Heart right ventricle (tissue), 16 donors: ENCODE measurements around the gene ANKLE2. TPM values are rescaled to one million over a fixed set of nuclear protein-coding genes. Genes with fewer than 3 reads are reported as not detected.

Experiments
- ATAC-seq, 8 donors: fragments of 200-7000 bp; cut with Tn5 transposase; one replicate each; pipeline ENCODE4 v1.9.1; 2020; ENCODE audit warnings: mild to moderate bottlenecking in 8 of 8, moderate library complexity in 8 of 8, moderate number of reproducible peaks in 1 of 8
- DNase-seq, 2 donors: peaks; one replicate each; pipeline ENCODE4 v3.0.0-alpha.2; 2020
- H3K27ac ChIP-seq, 10 donors: fragments of 200-600 bp; sonication (generic) in 2 of 10; one replicate each; pipeline versions ENCODE4 v1.5.0 to v1.8.0; 2020 to 2022; ENCODE audit warnings: mild to moderate bottlenecking in 3 of 10
- H3K27me3 ChIP-seq, 7 donors: fragments of 200-600 bp; one replicate each; pipeline ENCODE4 v1.8.0; 2021 to 2022; ENCODE audit warnings: mild to moderate bottlenecking in 2 of 7
- H3K36me3 ChIP-seq, 9 donors: fragments of 200-600 bp; sonication (generic) in 1 of 9; one replicate each; pipeline versions ENCODE4 v1.5.0 to v1.8.0; 2020 to 2022; ENCODE audit warnings: mild to moderate bottlenecking in 2 of 9
- H3K4me1 ChIP-seq, 9 donors: fragments of 200-600 bp; sonication (generic) in 1 of 9; one replicate each; pipeline versions ENCODE4 v1.5.0 to v1.8.0; 2020 to 2022; ENCODE audit warnings: mild to moderate bottlenecking in 4 of 9
- H3K4me3 ChIP-seq, 10 donors: fragments of 200-600 bp; sonication (generic) in 2 of 10; one replicate each; pipeline versions ENCODE4 v1.5.0 to v1.8.0; 2020 to 2022; ENCODE audit warnings: mild to moderate bottlenecking in 7 of 10, moderate library complexity in 2 of 10
- H3K9me3 ChIP-seq, 11 donors: fragments of 200-600 bp in 10 of 11; sonication (generic) in 2 of 11; one replicate each; pipeline versions ENCODE4 v1.5.0 to v1.8.0; 2013 to 2022; ENCODE audit warnings: mild to moderate bottlenecking in 2 of 11, control low read depth in 1 of 11, moderate library complexity in 1 of 11
- CTCF ChIP-seq, 9 donors: fragments of 200-600 bp; sonication (generic) in 2 of 9; IDR thresholded peaks; one replicate each; pipeline versions ENCODE4 v1.5.0 to v1.8.0; 2021 to 2022; ENCODE audit warnings: antibody characterized with exemption in 9 of 9, mild to moderate bottlenecking in 5 of 9, moderate library complexity in 1 of 9
- WGBS, 2 donors: extraction: QIAGEN DNeasy Blood & Tissue Kit; methylation state at CpG; one replicate each; pipeline ENCODE4 v1.1.7; 2013; ENCODE audit warnings: inconsistent platforms in 1 of 2; 5-methylcytosine and 5-hydroxymethylcytosine counted together
- intact Hi-C, 10 donors: fragments of 100-400 bp; cut with DNase I; formaldehyde crosslinking; loops; one replicate each; pipeline versions ENCODE4 v1.11.1 to v1.14.2; 2022
- polyA plus RNA-seq, 2 donors: library from polyadenylated mRNA; stranded (reverse); fragments of 200-250 nt; gene quantifications; one replicate each; pipeline ENCODE4 v1.2.3, GENCODE V29; 2013
- total RNA-seq, 10 donors: library from RNA; stranded (reverse); fragmentation: NEBNext Ultra II Directional in 3 of 10; extraction: Animal tissue kit (Norgen Biotek cat#: 25700) in 3 of 10; gene quantifications; one replicate each; pipeline versions ENCODE4 v1.2.1 to v1.2.4, GENCODE V29; 2021 to 2023
- donor health status: Arrhythmogenic right ventricular cardiomyopathy.
- donor health status: ischemic (EF 13 %, LVEDD 7.1; RV severe dilation, severe dysfunction).
- donor health status: healthy with polysubstance abuse.
- donor health status: DM: no; HTN: yes; CAD: no.
- donor health status: DM: no; HTN: no; CAD: no.
- donor health status: ischemic (EF 25% LVEDD 6.9; RV normal size, moderate dysfunction).
- donor health status: ischemic (EF 25% LVEDD 5.7; RV mildly dilated, moderate dysfunction).
- donor health status: healthy.
- donor health status: DM: yes; HTN: yes; CAD: no.
- donor health status: Ischemic cardiomyopathy.
- donor health status: ischemic (EF 35%, LVEDD 5.7; RV mildly dilated, moderate dysfunction).
- donor health status: nonischemic (EF 11% LVEDD 7.7; RV severe dilation, severe dysfunction).
- donor health status: DM: yes; HTN: yes; CAD: no.
- donor health status: PGD.
- donor health status: ischemic (EF 29% LVEDD 5.4; RV normal size, mild dysfunction).
- donor health status: nonischemic (EF 23%, LVEDD 6.1; RV moderate dilation, normal function).

Gene ANKLE2
- total and polyA plus RNA-seq, 12 donors: 17.4 to 39.4 (median 30.3) TPM

- Histone ChIP-seq H3K4me3 (no peak overlapping the region), H3K36me3 (peaks cover 0 to 100% (median 77%) of the 10 kb centered on the region in 9 donors), H3K27me3 (no peaks in the 10 kb centered on the region), H3K4me1 (no peaks in the 10 kb centered on the region), H3K27ac (no peak overlapping the region), H3K9me3 (no peaks in the 10 kb centered on the region)
- TF ChIP-seq CTCF (IDR thresholded peaks at IDR 0.05): no peak
- ATAC-seq (no peak), DNase-seq (peak in 1 of 2 donors; percentile 4)
- intact Hi-C loops: no loop called here
- WGBS, 2 donors: 85 to 88% methylated on average over 10 of the region's 10 CpGs
These were observed 13.3 kb downstream of the ANKLE2 start for GRCh38 chr12:132748319-132748718.

GRCh38 chr12:132747896-132748295 lies 13.7 kb downstream of the ANKLE2 start:
- DNase-seq (peak in 1 of 2 donors; percentile 5), ATAC-seq (no peak)
- no peaks in the 10 kb centered on the region for H3K4me1 ChIP-seq
- H3K27me3 ChIP-seq: no peaks in the 10 kb centered on the region
- peaks cover 0 to 100% (median 75%) of the 10 kb centered on the region in 9 donors for H3K36me3 ChIP-seq
- no peak overlapping the region for H3K27ac ChIP-seq
- H3K9me3 ChIP-seq: no peaks in the 10 kb centered on the region
- H3K4me3 ChIP-seq: no peak overlapping the region
- 92 to 94% methylated on average over 22 of the region's 22 CpGs for WGBS, 2 donors
- intact Hi-C loops: no loop called here
- TF ChIP-seq CTCF (IDR thresholded peaks at IDR 0.05): no peak

DNA sequence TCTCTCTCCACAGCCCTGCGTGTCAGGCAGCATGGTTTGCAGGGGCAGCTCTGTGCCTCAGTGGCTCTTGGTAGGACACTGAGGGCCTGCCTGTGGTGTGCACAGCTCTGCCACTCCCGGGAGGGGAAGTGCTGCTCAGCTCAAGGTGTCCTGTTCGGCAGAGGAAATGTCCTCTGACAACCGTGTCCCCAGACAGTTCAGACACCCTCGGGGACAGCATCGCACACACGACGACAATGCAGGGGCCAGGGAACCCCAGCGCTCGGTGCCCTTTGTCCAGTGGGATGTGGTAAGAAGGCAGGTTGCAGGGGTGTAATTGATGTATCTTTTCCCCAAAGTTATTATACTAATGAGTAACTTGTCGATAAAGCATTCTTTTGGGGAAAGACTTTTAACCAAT lies 14.2 kb downstream of the ANKLE2 start:
- Histone ChIP-seq H3K27ac (no peak overlapping the region), H3K27me3 (no peaks in the 10 kb centered on the region), H3K4me3 (no peak overlapping the region), H3K9me3 (no peaks in the 10 kb centered on the region), H3K4me1 (no peaks in the 10 kb centered on the region), H3K36me3 (peaks cover 0 to 100% (median 75%) of the 10 kb centered on the region in 9 donors)
- TF ChIP-seq CTCF (IDR thresholded peaks at IDR 0.05): no peak
- 90 to 92% methylated on average over 11 of the region's 11 CpGs for WGBS, 2 donors
- DNase-seq (peak in 1 of 2 donors; percentile 1), ATAC-seq (peak in 1 of 8 donors; percentile 16)
- intact Hi-C loops: no loop called here

DNA sequence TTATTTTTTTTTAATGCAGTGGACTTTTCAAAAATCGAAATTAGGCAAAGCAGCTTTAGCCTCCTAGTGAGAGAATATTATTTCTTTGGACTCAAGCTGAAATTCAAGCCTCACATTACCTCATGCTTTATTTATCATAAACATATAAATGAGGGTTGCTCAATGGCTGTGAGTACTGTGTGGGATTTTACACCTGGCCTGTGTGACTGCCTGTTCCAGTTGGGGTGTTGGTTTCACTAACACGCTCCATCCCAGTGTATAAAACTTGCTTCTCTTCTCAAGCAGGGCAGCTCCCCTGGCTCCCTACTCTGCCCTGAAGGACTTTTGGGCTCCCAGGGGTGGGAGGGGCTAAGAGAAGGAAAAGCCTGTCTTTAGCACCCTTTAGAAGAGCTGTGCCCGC lies 15.0 kb downstream of the ANKLE2 start:
- no peaks in the 10 kb centered on the region for H3K9me3 ChIP-seq
- DNase-seq (no peak), ATAC-seq (no peak)
- H3K4me3 ChIP-seq: no peak overlapping the region
- no peak for TF ChIP-seq CTCF (IDR thresholded peaks at IDR 0.05)
- peaks cover 0 to 3% (median 0%) of the 10 kb centered on the region in 9 donors for H3K4me1 ChIP-seq
- no peak overlapping the region for H3K27ac ChIP-seq
- no peaks in the 10 kb centered on the region for H3K27me3 ChIP-seq
- intact Hi-C loops: no loop called here
- H3K36me3 ChIP-seq: peaks cover 0 to 100% (median 72%) of the 10 kb centered on the region in 9 donors
- 94 to 97% methylated on average over 3 of the region's 3 CpGs for WGBS, 2 donors
